HepG2 (cell line): ENCODE results near the gene PDIK1L.

ENCODE experiments used
- ARID2 ChIP-seq: sonication (generic); formaldehyde crosslinking; IDR thresholded peaks from 2 replicates; pipeline ENCODE4 v1.8.1; 2022; ENCODE audit warnings: mild to moderate bottlenecking, missing genetic modification reagents, borderline replicate concordance
- BCL3 ChIP-seq: sonication (generic); formaldehyde crosslinking; IDR thresholded peaks from 2 replicates; pipeline ENCODE4 v1.5.1; 2020; ENCODE audit warnings: mild to moderate bottlenecking, missing genetic modification reagents, moderate library complexity
- MED13 ChIP-seq: sonication (generic); formaldehyde crosslinking; IDR thresholded peaks from 2 replicates; pipeline ENCODE4 v1.5.0; 2020; ENCODE audit warnings: missing genetic modification reagents
- RAD21 ChIP-seq: fragments of 450-650 bp; formaldehyde crosslinking; IDR thresholded peaks from 2 replicates; pipeline ENCODE4 v1.5.0; 2020; ENCODE audit warnings: mild to moderate bottlenecking
- SOX5 ChIP-seq: IDR thresholded peaks from 2 replicates; pipeline ENCODE4 v1.6.1; 2016; ENCODE audit warnings: borderline replicate concordance

- TF ChIP-seq ARID2, result no peak
- no peak for TF ChIP-seq SOX5 (CRISPR knock-in tag)
- peak; percentile 83 for TF ChIP-seq RAD21
- TF ChIP-seq BCL3 (CRISPR knock-in tag), result no peak
- TF ChIP-seq MED13, result no peak
Measured at GRCh38 chr1:26145041-26145959, 33.7 kb downstream of the PDIK1L start.
